Activated CD8-positive, alpha-beta memory T cell treated with anti-CD3 and anti-CD28 coated beads for 36 hours (primary cell): Measurements from ENCODE around the gene FZR1. TPM values are rescaled to one million over a fixed set of nuclear protein-coding genes. Genes with fewer than 3 reads are reported as not detected.
"Not testable (repeated sequence)": the region's sequence is repeated elsewhere in the genome, so short reads cannot be mapped to it uniquely, and the experiment has no call there.

Source experiments
- CTCF ChIA-PET: fragments of 350-600 bp; sonication (Branson Sonifier 250); formaldehyde crosslinking; loops from one replicate; lab custom pipeline; 2021; ENCODE audit warnings: antibody characterized with exemption; lab: Charles Lee
- POLR2A ChIA-PET: fragments of 350-600 bp; sonication (Branson Sonifier 250); formaldehyde crosslinking; loops from one replicate; lab custom pipeline; 2021; ENCODE audit warnings: antibody characterized with exemption; lab: Charles Lee
- total RNA-seq, 2 experiments: library from RNA; stranded (reverse); gene quantifications; one replicate each; pipeline ENCODE4 v1.2.3, GENCODE V29; 2021

The FZR1 gene
- total RNA-seq, 2 experiments from 2014 or later = 33.1 to 33.6 TPM

- POLR2A ChIA-PET = interaction anchor here (0.6 to 0.9 kb wide), 2 partner anchors 101 to 121 kb away, joined by 4 read pairs; no protein-coding TSS in a partner anchor
- CTCF ChIA-PET = interaction anchor here (1.1 to 1.8 kb wide), 2 partner anchors 22 to 39 kb away, joined by 3 to 4 read pairs; no protein-coding TSS in a partner anchor
Observed at GRCh38 chr19:3507371-3508120, 1.4 kb downstream of the FZR1 start.

GRCh38 chr19:3508121-3508661 is 2.1 kb downstream of the FZR1 start:
- POLR2A ChIA-PET = not testable (repeated sequence)
- CTCF ChIA-PET = interaction anchor here (1.1 to 1.8 kb wide), 2 partner anchors 38 to 40 kb away, joined by 3 to 4 read pairs; no protein-coding TSS in a partner anchor

GRCh38 chr19:3508771-3509535 is 2.8 kb downstream of the FZR1 start:
- CTCF ChIA-PET = interaction anchor here (1.1 kb wide), 1 partner anchor 39 kb away, joined by 3 read pairs; no protein-coding TSS in a partner anchor
- POLR2A ChIA-PET = no interaction called here

- ChIA-PET CTCF (interaction anchor here (0.9 kb wide), 1 partner anchor 25 kb away, joined by 3 read pairs; no protein-coding TSS in a partner anchor), POLR2A (no interaction called here)
Observed at GRCh38 chr19:3509566-3509989, 3.5 kb downstream of the FZR1 start.

GRCh38 chr19:3510727-3511126 is 4.6 kb downstream of the FZR1 start:
- CTCF ChIA-PET = no interaction called here
- POLR2A ChIA-PET = no interaction called here

GRCh38 chr19:3511506-3512251 is 5.6 kb downstream of the FZR1 start:
- ChIA-PET POLR2A (no interaction called here), CTCF (no interaction called here)

GRCh38 chr19:3512562-3513228 is 6.6 kb downstream of the FZR1 start:
- ChIA-PET CTCF (no interaction called here), POLR2A (no interaction called here)

- CTCF ChIA-PET = interaction anchor here (0.5 kb wide), 1 partner anchor 136 kb away, joined by 3 read pairs; no protein-coding TSS in a partner anchor
Observed at GRCh38 chr19:3513229-3514140, 7.4 kb downstream of the FZR1 start.

GRCh38 chr19:3514930-3515329 is 8.8 kb downstream of the FZR1 start:
- ChIA-PET CTCF (interaction anchor here (0.9 to 1.0 kb wide), 2 partner anchors 30 kb away, joined by 3 read pairs; no protein-coding TSS in a partner anchor), POLR2A (no interaction called here)

More at GRCh38 chr19:3513229-3514140, 7.4 kb downstream of the FZR1 start:
- POLR2A ChIA-PET = no interaction called here

- CTCF ChIA-PET = interaction anchor here (0.9 kb wide), 1 partner anchor 31 kb away, joined by 3 read pairs; no protein-coding TSS in a partner anchor
- POLR2A ChIA-PET = no interaction called here
Observed at GRCh38 chr19:3515891-3516422, 9.8 kb downstream of the FZR1 start.

GRCh38 chr19:3516675-3517207 is 10.6 kb downstream of the FZR1 start:
- ChIA-PET POLR2A (interaction anchor here (0.5 kb wide), 1 partner anchor 15 kb away, joined by 5 read pairs; no protein-coding TSS in a partner anchor), CTCF (interaction anchor here (0.5 to 1.0 kb wide), 2 partner anchors 28 to 48 kb away, joined by 3 read pairs; no protein-coding TSS in a partner anchor)

GRCh38 chr19:3517638-3518037 is 11.5 kb downstream of the FZR1 start:
- POLR2A ChIA-PET = interaction anchor here (0.7 kb wide), 1 partner anchor 174 kb away, joined by 4 read pairs; no protein-coding TSS in a partner anchor
- CTCF ChIA-PET = interaction anchor here (1.3 kb wide), 1 partner anchor 28 kb away, joined by 5 read pairs; no protein-coding TSS in a partner anchor

GRCh38 chr19:3518255-3518654 is 12.1 kb downstream of the FZR1 start:
- ChIA-PET POLR2A (interaction anchor here (0.7 kb wide), 1 partner anchor 174 kb away, joined by 4 read pairs; no protein-coding TSS in a partner anchor), CTCF (interaction anchor here (1.3 kb wide), 1 partner anchor 27 kb away, joined by 5 read pairs; no protein-coding TSS in a partner anchor)

- POLR2A ChIA-PET = no interaction called here
- CTCF ChIA-PET = interaction anchor here (1.3 kb wide), 1 partner anchor 27 kb away, joined by 5 read pairs; no protein-coding TSS in a partner anchor
Observed at GRCh38 chr19:3518659-3519058, 12.5 kb downstream of the FZR1 start.

- ChIA-PET CTCF (interaction anchor here (1.8 kb wide), 1 partner anchor 25 kb away, joined by 6 read pairs; no protein-coding TSS in a partner anchor), POLR2A (no interaction called here)
Observed at GRCh38 chr19:3519126-3519525, 13.0 kb downstream of the FZR1 start.
